CD4-positive, alpha-beta T cell (primary cell): ENCODE data around the gene CADPS. TPM values are rescaled to one million over a fixed set of nuclear protein-coding genes. Genes with fewer than 3 reads are reported as not detected.

ENCODE experiments used
- ATAC-seq: fragments of 200-7000 bp; cut with Tn5 transposase; one replicate; pipeline ENCODE4 v1.10.0; 2022; ENCODE audit warnings: mild to moderate bottlenecking; ENCODE audit not compliant: poor library complexity
- CTCF ChIA-PET: fragments of 350-600 bp; sonication (Branson Sonifier 250); formaldehyde crosslinking; loops from one replicate; lab custom pipeline; 2021; ENCODE audit warnings: antibody characterized with exemption, inconsistent platforms; lab: Charles Lee
- POLR2A ChIA-PET: fragments of 350-600 bp; sonication (Branson Sonifier 250); formaldehyde crosslinking; loops from one replicate; lab custom pipeline; 2021; ENCODE audit warnings: antibody characterized with exemption, inconsistent platforms; lab: Charles Lee
- DNase-seq, 14 experiments: peaks; one replicate each; pipeline ENCODE4 v3.0.0-alpha.2; 2013 to 2020; ENCODE audit warnings: mixed read lengths in 2 of 14
- H3K27ac ChIP-seq, 2 donors: one replicate each; pipeline versions ENCODE4 v1.5.1 to v1.7.0; 2013; ENCODE audit warnings: low read length in 2 of 2, low read depth in 1 of 2, mild to moderate bottlenecking in 1 of 2
- H3K27me3 ChIP-seq, 2 experiments: 1 replicate in 1 of 2; 2 replicates in 1 of 2; pipeline versions ENCODE4 v1.6.1 to v1.7.0; 2013; ENCODE audit warnings: low read length in 2 of 2, control low read depth in 1 of 2, mild to moderate bottlenecking in 1 of 2, moderate library complexity in 1 of 2; ENCODE audit not compliant: insufficient read depth in 2 of 2, control insufficient read depth in 1 of 2
- H3K36me3 ChIP-seq: one replicate; pipeline ENCODE4 v1.6.1; 2013; ENCODE audit warnings: low read length, control low read depth; ENCODE audit not compliant: insufficient read depth
- H3K4me1 ChIP-seq: one replicate; pipeline ENCODE4 v1.6.1; 2013; ENCODE audit warnings: low read length, control low read depth; ENCODE audit not compliant: insufficient read depth
- H3K4me3 ChIP-seq: one replicate; pipeline ENCODE4 v1.5.1; 2013; ENCODE audit warnings: mild to moderate bottlenecking, low read length, moderate library complexity
- H3K9me3 ChIP-seq, 2 experiments: 1 replicate in 1 of 2; 2 replicates in 1 of 2; pipeline versions ENCODE4 v1.6.1 to v1.7.0; 2013; ENCODE audit warnings: low read length in 2 of 2, mild to moderate bottlenecking in 2 of 2, control low read depth in 1 of 2, moderate library complexity in 1 of 2; ENCODE audit not compliant: control insufficient read depth in 1 of 2, insufficient read depth in 1 of 2
- H3K27ac Mint-ChIP-seq: one replicate; pipeline ENCODE4 v1.8.0; 2020; ENCODE audit warnings: mixed read lengths
- H3K27me3 Mint-ChIP-seq: one replicate; pipeline ENCODE4 v1.8.0; 2021; ENCODE audit warnings: mixed read lengths
- H3K36me3 Mint-ChIP-seq: one replicate; pipeline ENCODE4 v1.8.0; 2021; ENCODE audit warnings: low read depth, mixed read lengths
- H3K4me1 Mint-ChIP-seq: one replicate; pipeline ENCODE4 v1.8.0; 2021; ENCODE audit warnings: low read depth, mixed read lengths
- H3K4me3 Mint-ChIP-seq: one replicate; pipeline ENCODE4 v1.8.0; 2020; ENCODE audit warnings: mild to moderate bottlenecking, mixed read lengths
- H3K9me3 Mint-ChIP-seq: one replicate; pipeline ENCODE4 v1.8.0; 2020; ENCODE audit warnings: mixed read lengths
- CTCF ChIP-seq: fragments of 200-600 bp; IDR thresholded peaks from one replicate; pipeline ENCODE4 v1.8.0; 2022; ENCODE audit warnings: antibody characterized with exemption, mild to moderate bottlenecking
- intact Hi-C, 2 experiments: fragments of 100-400 bp; cut with DNase I in 1 of 2; cut with micrococcal nuclease in 1 of 2; formaldehyde crosslinking; loops; one replicate each; pipeline versions ENCODE4 v1.15.1 to v1.9.0; 2023 to 2025; cut with DNase I, micrococcal nuclease
- total RNA-seq, 174 experiments: library from RNA in 2 of 174; stranded (reverse) in 2 of 174; gene quantifications; one replicate each; pipeline ENCODE4 v1.2.3 and lab custom pipeline; 2021 to 2026

The CADPS gene
- total RNA-seq, 2 experiments from 2014 or later: not detected

DNA sequence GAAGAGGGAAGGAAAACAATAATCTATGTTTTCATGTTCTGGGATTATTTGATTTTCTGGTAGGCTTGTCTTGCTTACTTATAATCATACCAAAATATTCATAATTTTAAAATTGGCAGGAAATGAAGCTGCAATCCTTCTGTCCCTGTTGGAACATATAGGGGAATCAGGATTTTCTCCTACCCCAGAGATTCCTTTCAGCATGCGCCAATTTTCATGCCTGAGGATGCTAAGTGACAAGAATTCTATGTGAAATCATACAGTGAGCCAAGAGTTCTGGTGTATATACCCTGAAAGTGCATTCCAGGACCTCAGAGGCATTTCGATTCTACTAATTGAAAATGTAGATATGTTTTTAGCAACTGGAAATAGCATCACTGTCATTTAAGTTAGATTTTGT lies 9.9 kb upstream of the CADPS start:
- no peaks in the 10 kb centered on the region for H3K36me3 Mint-ChIP-seq
- H3K4me1 Mint-ChIP-seq: no peaks in the 10 kb centered on the region
- peaks cover 4% of the 10 kb centered on the region for H3K9me3 Mint-ChIP-seq
- ChIA-PET POLR2A (no interaction called here), CTCF (no interaction called here)
- ATAC-seq: no peak
- no peak overlapping the region for H3K4me3 Mint-ChIP-seq
- no peaks in the 10 kb centered on the region for H3K36me3 ChIP-seq
- no peak for TF ChIP-seq CTCF
- H3K4me1 ChIP-seq: no peaks in the 10 kb centered on the region
- peaks cover 13% of the 10 kb centered on the region for H3K27me3 Mint-ChIP-seq
- no peaks in the 10 kb centered on the region for H3K9me3 ChIP-seq
- H3K27ac Mint-ChIP-seq: no peak overlapping the region
- DNase-seq: no peak
- H3K27me3 ChIP-seq: no peaks in the 10 kb centered on the region
- intact Hi-C loops: no loop called here
- H3K27ac ChIP-seq: no peak overlapping the region
- H3K4me3 ChIP-seq: no peak overlapping the region

DNA sequence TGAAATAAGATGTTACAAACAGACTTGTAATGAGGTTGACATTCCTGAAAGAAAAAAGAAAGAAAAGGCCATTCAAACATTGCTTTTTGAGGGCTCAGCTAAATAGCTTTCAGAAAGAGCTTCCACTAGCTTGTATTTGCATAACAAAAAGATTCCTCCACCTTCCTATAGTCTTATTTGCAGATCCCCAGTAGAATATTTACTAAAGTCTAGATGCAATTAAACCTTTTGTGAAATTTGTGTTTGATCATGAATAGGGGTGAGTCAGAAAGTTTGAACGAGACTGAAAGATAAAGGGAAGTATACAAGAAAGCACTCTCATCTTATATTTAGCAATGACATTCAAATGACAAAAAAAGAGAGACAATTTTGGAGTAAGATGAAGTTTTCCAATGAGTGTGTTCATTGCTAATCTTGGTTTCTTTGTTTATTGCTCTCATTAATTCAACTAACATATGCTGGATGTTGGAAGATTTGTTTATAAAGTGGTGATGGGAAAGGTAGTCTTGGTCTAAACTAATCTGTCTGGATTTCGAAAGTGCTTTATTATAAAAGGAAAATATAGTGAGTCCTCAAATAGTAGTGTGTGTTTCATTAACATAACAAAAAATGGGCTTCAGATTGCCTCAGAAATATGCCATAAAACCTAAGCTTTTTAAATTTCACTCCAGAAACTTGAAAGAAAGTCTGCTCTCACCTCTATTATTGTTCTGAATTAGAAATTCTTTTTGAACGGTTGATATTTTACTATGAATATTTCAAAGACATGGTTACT lies 9.1 kb upstream of the CADPS start:
- no peaks in the 10 kb centered on the region for H3K36me3 ChIP-seq
- no peaks in the 10 kb centered on the region for H3K9me3 ChIP-seq
- H3K4me3 Mint-ChIP-seq: no peak overlapping the region
- H3K4me3 ChIP-seq: no peak overlapping the region
- H3K27me3 Mint-ChIP-seq: peaks cover 21% of the 10 kb centered on the region
- H3K9me3 Mint-ChIP-seq: peaks cover 4% of the 10 kb centered on the region
- CTCF ChIA-PET: no interaction called here
- intact Hi-C loops: no loop called here
- ATAC-seq: no peak
- H3K27me3 ChIP-seq: no peaks in the 10 kb centered on the region
- no peak for TF ChIP-seq CTCF
- no peak for DNase-seq
- H3K4me1 Mint-ChIP-seq: no peaks in the 10 kb centered on the region
- H3K27ac Mint-ChIP-seq: no peak overlapping the region
- no peaks in the 10 kb centered on the region for H3K36me3 Mint-ChIP-seq
- POLR2A ChIA-PET: no interaction called here
- no peak overlapping the region for H3K27ac ChIP-seq
- H3K4me1 ChIP-seq: no peaks in the 10 kb centered on the region

DNA sequence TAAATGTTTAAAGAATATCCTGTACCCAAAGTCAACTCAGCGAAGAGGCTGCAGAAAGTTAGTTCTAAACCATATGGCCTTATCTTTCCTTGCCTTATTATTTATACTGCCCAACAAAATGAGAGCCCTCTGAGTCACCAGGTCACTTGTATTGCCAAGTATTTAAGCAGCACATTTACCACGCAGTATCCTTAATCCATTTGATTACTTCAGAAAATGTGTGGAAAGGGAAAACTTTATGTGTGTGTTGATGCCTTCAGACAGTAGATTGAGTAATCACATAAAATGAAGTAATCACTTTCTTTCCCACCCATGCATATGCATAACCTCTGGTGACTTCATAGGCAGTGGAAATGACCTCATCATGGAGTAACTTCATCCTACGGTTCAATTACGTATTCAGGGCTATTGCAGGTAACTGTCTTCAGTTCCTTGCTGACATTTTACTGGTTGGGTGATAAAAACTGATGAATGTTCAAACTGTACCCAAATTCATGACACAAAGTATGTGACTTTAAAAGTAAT lies 7.5 kb upstream of the CADPS start:
- POLR2A ChIA-PET: no interaction called here
- no peaks in the 10 kb centered on the region for H3K4me1 ChIP-seq
- Mint-ChIP-seq H3K36me3 (no peaks in the 10 kb centered on the region), H3K4me3 (no peak overlapping the region), H3K27me3 (peaks cover 34% of the 10 kb centered on the region), H3K4me1 (no peaks in the 10 kb centered on the region), H3K27ac (no peak overlapping the region), H3K9me3 (peaks cover 8% of the 10 kb centered on the region)
- no peak overlapping the region for H3K27ac ChIP-seq
- H3K9me3 ChIP-seq: no peaks in the 10 kb centered on the region
- no peaks in the 10 kb centered on the region for H3K36me3 ChIP-seq
- DNase-seq: no peak
- intact Hi-C loops: no loop called here
- CTCF ChIA-PET: interaction anchor here (0.6 kb wide), 1 partner anchor 1115 kb away, joined by 3 read pairs; no protein-coding TSS in a partner anchor
- H3K4me3 ChIP-seq: no peak overlapping the region
- H3K27me3 ChIP-seq: no peaks in the 10 kb centered on the region
- no peak for ATAC-seq
- no peak for TF ChIP-seq CTCF
